ENCODE data around the gene CCDC54. TPM values are rescaled to one million over a fixed set of nuclear protein-coding genes. Genes with fewer than 3 reads are reported as not detected.

Gene CCDC54
- total RNA-seq: not detected in 2 replicates

DNA sequence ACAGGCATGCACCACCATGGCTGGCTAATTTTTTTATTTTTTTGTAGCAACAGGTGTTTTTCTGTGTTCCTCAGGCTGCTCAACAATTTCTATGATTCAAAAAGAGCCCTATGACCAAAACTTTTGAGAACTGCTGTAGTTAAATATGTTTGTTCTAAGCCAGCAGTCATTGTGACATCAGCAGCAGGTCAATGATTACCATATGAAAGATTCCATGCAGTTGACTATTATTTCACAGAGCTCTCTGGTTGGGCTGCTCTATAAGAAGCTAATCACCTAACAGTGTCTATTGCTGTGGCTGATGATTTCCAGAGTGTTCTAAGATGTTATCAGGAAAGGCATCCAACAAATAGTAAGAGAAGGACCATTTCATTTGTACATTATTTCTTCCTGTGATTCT lies at the start of gene CCDC54:
CCDC54 (plus strand) TSS at position 289 of the 400 bp plus-strand sequence. CDS start 149 bp downstream, outside the sequence.

Other genes starting within 250 kb of the CCDC54 start
- 33.0 and 35.8 TPM in 2 replicates for gene BBX, start 145.5 kb downstream of the CCDC54 start, total RNA-seq

Data from hair follicular keratinocyte (primary cell).